ENCODE measurements around the gene BICD1.
"Not testable (repeated sequence)": the region's sequence is repeated elsewhere in the genome, so short reads cannot be mapped to it uniquely, and the experiment has no call there.

GRCh38 chr12:32187127-32187526 lies 80.5 kb downstream of the BICD1 start:
- not testable (repeated sequence) for TF ChIP-seq POLR2A (IDR thresholded peaks at IDR 0.05; ENCODE audit: low read length); GATA1 (IDR thresholded peaks at IDR 0.05; ENCODE audit: low read depth, low read length)

Data from erythroblast (primary cell).